GM23248 (cell line): ENCODE results near the gene THY1.

Source experiments
- EZH2 ChIP-seq: fragments of 200-600 bp; sonication (generic); IDR thresholded peaks from 2 replicates; pipeline ENCODE4 v1.6.1; 2018; ENCODE audit warnings: antibody characterized with exemption, mild to moderate bottlenecking; ENCODE audit not compliant: insufficient read depth, poor library complexity, severe bottlenecking
- EZH2phosphoT487 ChIP-seq: fragments of 200-600 bp; sonication (generic); IDR thresholded peaks from 2 replicates; pipeline ENCODE4 v1.6.1; 2018; ENCODE audit warnings: antibody characterized with exemption, moderate library complexity, mild to moderate bottlenecking, low read depth; ENCODE audit not compliant: insufficient read depth

DNA sequence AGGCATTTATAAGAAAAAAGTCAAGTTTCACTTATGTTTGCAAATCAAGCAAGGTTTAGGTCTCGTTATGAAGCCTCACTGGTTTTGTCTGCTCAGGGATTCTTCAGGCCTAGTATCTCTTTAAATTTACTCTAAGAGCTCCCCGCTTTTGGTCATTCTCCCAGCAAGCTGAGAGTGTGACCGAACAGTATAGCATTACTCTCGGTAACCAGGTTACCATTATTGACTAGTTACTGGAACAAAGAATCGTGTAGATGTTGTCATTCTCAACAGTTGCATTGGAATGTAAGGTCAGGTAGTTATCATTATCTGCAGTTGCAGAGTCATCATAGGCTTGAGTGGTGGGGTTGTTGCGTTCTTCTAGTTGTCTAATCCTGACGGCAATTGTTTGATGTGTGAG lies 31.7 kb downstream of the THY1 start:
- TF ChIP-seq EZH2phosphoT487, result no peak
- no peak for TF ChIP-seq EZH2
